IPS DF 4.7 (cell line): ENCODE results near the gene CHMP4B.
"Not testable (repeated sequence)": the region's sequence is repeated elsewhere in the genome, so short reads cannot be mapped to it uniquely, and the experiment has no call there.

Experiments used
- DNase-seq: peaks from one replicate; pipeline ENCODE4 v3.0.0-alpha.2; 2013; ENCODE audit warnings: low spot score; ENCODE audit errors: extremely low read depth

The CHMP4B gene

DNA sequence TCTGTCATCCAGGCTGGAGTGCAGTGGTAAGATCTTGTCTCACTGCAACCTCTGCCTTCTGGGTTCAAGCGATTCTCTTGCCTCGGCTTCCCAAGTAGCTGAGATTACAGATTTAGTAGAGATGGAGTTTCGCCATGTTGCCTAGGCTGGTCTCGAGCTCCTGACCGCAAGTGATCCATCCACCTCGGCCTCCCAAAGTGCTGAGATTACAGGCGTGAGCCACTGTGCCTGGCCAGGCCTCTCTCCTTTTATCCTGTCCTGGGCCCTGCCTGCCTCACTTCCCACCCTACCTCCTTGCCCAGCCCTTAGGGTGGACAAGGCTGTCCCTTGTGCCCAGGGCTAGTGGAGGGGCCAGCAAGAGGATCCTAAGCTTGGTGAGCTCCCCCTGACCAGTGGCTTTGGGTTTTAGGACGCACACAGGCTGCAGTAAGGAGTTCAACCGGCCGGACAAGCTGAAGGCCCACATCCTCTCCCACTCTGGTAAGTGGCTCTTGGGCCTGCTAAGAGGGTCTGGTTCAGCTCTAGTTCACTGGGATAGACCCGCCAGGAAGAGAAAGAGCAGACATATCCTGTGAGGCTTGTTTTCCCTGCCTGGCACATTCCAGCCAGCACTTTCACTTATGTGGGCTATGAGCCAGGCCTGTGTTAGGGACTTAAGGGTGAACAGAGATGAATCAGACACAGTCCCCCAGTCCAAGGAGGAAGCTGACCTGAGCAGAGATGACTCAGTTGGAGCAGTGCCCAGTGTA is 21.9 kb upstream of the CHMP4B start:
- DNase-seq = no peak

DNA sequence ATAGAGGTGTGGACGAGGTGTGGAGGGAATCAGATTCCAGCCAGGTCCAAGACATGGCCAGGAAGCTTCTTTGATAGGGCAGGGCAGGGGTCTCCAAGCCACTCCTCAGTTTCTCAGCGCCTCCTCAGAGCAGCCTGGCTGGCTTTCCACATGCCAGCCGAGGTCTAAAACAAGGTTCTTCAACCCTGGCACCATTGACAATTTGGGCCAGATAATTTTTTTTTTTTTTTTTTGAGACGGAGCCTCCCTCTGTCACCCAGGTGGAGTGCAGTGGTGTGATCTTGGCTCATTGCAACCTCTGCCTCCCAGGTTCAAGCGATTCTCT is 21.3 kb upstream of the CHMP4B start:
- no peak for DNase-seq

DNA sequence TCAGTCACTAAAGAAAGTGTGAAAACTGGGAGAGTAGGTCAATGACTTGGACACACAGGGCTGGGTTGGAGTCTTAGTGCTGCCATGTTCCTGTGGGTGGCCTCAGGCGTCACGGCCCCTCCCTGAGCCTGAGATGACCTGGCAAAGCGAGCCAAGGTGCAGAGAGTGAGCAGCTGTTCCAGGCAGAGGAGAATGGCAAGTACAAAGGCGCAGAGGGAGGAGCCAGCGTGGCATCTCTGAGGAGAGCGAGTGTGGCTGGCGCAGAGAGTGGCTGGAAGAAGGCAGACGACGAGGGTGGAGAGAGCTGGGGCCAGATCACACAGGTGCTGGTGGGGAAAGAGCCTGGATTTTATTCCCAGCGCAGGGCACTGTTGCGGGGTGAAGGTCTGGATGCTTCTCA is 20.6 kb upstream of the CHMP4B start:
- no peak for DNase-seq

DNA sequence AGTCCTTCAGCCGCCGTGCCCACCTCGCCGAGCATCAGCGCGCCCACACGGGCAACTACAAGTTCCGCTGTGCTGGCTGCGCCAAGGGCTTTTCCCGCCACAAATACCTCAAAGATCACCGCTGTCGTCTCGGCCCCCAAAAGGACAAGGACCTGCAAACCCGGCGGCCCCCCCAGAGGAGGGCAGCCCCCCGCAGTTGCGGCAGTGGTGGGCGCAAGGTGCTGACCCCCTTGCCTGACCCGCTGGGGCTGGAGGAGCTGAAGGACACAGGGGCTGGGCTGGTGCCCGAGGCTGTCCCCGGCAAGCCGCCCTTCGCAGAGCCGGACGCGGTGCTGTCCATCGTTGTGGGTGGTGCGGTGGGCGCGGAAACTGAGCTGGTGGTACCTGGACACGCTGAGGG is 20.1 kb upstream of the CHMP4B start:
- no peak for DNase-seq

DNA sequence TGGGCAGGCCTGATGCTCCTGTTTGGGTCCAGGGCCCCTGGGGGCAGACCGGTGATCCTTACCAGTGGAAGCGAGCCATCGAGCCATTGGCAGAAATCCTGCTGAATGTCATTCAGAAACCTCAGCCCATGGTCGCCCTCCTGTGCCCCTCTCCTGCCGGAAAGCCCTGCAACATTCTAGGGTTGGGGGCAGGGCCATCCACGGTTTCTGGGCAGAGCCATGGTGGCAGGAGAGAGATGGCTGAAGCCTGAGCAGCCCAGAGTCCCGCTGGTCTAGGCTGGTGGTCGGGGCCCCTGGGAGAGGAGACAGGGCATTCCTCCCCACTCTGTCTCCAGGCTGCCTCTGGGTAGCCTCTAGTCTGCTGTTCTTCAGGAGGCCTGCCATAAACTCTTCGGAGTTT is 19.6 kb upstream of the CHMP4B start:
- DNase-seq = no peak

DNA sequence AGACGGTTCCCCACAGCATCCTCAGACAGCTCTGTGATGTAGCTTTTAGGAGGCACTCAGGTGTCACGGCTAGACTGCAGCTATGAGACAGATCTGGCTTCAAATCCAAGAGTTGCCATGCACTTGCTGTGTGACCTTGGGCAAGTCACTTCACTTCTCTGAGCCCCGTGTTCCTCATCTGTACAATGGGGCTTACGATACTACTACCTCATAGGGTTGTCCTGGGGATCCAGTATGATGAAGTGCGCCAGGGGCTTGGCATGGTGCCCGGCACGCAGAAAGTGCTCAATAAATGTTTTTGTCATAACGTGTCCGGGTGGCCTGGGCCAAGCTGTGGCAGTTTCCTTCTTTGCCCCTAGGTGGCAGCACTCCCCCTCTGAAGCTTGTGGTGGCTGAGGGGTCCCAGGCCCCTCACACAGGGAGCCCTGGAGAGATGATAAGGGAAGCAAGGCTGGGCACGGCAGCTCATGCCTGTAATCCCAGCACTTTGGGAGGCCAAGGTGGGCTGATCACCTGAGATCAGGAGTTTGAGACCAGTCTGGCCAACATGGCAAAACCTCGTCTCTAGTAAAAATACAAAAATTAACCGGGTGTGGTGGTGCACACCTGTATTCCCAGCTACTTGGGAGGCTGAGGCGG is 19.1 kb upstream of the CHMP4B start:
- DNase-seq = no peak

DNA sequence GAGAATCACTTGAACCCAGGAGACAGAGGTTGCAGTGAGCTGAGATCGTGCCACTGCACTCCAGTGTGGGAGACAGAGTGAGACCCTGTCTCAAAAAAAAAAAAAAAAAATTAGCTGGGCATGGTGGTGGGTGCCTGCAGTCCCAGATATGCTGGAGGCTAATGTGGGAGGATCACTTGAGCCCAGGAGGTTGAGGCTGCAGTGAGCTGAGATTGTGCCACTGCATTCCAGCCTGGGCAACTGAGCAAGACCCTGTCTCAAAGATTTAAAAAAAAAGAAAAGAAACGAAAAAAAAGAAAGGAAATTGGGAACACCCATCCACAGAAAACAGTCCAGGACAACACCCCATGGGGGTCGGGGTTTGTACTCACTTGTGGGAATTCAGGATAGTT is 18.6 kb upstream of the CHMP4B start:
- not testable (repeated sequence) for DNase-seq

DNA sequence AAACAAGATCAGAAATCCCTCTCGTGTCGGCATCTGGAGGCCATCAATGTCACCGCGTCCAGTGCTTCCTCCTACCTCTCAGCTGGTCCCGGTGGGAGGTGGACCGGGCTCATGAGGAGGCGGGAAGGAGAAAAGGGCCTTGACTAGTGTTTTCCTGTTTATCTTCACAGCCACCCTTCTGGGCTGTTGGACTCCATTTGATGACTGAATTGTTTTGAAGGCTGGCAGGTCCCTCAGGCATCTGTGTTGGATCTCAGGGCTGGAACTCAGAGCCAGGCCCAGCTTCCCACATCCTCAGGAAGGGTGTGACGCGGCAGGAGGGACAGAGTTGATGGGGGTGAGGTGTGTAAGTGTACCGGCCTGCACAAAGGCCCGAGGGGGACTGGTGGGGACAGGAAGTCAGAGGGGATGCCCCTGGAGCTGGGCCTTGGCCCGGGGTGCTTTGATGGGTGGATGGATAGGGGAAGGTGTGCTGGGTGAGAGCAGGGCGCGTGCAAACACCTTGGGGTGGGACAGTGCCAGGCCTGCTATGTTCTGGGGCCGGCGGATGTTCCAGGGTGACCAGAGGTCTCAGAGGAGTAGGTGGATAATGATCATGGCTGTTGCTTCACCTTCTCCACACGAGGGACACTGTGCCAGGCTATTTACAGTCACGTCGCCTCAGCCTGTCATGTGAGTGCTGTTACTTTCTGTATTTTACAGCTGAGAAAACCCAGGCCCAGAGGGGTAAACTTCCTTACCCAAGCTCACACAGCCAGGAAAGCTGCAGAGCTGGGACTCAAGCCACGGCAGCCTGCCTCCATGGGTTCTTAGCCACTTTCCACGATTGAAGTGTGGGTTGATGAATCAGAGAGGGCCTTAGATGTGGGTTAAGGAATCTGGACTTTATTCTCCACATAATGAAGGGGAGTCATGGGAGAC is 17.9 kb upstream of the CHMP4B start:
- DNase-seq = no peak

DNA sequence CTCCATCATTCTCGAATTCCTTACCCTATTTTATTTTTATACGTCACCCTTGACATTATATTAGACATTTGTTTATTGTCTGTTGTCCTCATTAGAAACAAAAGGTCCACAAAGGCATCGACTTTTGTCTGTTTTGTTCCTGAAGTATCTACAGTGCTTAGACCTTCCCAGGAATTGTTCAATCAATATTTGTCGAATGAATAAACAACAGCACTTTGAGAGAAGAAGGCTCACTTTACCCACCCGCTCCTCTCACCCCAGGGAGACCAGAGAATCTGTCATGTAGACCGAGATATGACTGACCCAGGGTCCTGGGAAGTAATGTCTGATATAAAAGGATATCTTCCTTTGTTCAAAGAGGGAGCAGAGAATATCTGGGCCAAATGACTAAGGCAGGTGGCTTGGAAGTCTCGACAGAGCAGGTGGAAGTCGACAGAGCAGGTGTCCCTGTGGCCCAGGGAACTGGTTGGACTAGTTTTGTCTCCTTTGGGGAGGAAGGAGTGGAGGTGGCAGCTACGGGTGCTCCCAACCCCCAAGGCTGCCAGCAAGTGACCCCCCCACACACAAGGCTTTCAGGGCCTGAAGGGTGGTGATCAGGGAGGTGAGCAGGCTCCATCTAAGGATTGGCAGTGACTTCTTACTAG is 14.8 kb upstream of the CHMP4B start:
- no peak for DNase-seq

DNA sequence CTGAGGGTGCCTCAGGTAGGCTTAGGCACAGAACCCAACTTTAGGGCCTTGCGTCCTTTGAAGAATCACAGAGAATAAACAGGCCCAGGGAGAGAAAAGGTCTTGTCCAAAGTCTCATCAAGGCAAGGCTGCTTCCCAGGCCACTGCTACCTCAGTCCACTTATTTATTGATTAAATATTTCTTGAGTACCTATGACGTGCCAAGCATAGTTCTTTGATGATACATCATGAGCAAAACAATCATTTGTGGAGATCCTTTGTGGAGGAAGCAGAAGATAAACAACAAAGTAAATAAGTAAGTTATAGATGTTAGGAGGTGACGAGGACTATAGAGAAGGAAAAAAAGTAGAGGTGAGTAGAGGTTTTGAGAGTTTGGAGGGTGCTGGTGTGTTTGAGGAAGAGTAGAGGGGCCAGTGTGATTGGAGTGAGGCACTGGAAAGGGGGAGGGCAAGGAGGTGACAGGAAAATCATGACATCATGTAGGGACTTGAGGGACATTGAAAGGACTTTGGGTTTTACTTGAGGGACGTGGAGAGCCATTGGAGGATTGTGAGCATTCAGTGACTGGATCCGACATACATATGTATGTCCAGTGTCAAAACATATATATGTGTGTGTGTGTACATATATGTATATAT is 14.1 kb upstream of the CHMP4B start:
- no peak for DNase-seq

DNA sequence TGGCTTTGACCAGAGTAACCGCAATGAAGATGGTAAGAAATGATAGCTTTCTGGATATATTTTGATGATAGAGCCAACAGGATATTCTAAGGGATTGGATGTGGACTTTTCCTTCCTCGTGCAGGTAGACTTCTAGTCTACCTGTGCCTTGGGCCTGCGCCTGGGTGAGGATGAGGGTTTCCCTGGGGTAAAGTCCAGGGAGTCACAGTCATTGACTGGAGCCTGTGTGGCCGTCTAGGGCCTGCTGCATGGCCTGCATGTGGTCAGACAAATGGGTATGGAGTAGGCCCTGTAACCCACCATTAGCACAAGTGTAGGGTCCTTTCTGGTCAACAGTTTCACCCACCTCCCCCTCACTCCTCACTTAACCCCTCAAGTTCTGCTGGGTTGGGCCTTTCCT is 12.7 kb upstream of the CHMP4B start:
- DNase-seq = no peak

DNA sequence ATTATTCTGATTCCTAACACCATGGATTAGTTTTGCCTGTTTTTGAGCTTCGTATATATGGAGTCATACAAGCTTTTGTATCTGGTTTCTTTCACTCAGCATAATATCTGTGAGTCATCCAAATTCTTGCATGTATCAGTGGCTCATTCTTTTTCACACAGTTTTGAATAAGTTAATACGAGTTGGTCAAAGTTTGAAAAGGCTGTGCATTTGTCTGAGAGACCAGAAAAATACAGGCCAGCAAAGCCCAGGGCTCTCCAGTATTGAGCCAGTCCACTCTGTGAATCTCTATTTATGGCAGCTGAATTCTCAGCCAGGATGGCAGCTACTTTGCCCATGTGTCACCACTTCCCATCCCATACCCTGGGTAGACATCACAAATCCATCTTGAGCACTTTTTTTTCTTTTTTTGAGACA is 7.2 kb upstream of the CHMP4B start:
- no peak for DNase-seq

DNA sequence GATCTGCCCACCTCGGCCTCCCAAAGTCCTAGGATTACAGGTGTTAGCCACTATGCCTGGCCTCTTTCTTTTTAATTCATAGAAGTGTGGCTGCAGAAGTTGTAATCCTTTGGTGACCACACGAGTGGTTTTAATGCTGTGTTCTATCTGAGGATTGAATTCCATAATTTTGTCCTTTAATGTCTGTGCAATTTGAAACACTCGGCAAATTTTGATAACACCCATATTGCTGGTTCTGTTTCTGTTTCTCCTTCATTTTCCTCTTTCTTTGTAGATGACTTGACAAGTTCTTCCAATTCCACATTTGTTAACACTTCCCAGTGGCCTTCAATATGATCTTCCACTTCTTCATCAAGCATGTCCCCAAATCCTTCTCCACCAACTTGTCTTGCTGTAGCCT is 2.8 kb upstream of the CHMP4B start:
- no peak for DNase-seq

DNA sequence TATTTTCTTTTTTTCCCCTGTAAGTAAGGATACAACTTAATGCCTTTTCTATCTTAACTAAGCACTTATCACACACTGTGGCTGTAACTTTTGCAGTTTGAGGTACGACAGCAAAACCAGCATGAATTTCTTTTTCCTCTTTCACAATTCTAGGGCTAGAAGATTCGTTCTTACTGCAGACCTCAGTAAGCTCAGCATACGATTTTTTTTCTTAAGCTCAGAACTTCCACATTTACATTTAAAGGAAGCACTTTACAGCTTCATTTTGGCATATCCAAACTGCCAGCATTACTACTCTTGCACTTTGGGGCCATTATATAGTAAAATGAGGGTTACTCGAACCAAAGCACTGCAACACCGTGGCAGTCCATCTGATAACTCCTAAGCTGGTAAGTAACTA is 889 bp upstream of the CHMP4B start:
- no peak for DNase-seq

DNA sequence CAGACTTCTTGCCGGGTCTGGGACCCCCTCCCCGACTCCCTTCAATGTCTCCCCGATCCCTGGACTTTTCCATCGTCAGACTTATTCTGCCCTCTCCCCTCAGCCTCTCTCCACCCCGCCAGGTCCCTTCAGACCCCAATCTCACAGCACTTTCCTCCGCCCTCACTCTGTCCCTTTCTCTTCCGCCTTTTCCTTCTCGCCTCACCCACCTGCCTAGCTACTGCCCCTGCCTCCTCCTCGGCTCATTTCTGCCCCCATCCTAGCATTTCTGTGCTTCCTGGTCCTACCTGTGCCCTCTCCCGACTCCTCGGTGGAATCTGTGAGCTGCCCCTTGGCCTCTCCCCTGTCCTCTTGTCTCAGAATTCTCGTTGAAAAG is 616 bp downstream of the CHMP4B start:
- DNase-seq = no peak

DNA sequence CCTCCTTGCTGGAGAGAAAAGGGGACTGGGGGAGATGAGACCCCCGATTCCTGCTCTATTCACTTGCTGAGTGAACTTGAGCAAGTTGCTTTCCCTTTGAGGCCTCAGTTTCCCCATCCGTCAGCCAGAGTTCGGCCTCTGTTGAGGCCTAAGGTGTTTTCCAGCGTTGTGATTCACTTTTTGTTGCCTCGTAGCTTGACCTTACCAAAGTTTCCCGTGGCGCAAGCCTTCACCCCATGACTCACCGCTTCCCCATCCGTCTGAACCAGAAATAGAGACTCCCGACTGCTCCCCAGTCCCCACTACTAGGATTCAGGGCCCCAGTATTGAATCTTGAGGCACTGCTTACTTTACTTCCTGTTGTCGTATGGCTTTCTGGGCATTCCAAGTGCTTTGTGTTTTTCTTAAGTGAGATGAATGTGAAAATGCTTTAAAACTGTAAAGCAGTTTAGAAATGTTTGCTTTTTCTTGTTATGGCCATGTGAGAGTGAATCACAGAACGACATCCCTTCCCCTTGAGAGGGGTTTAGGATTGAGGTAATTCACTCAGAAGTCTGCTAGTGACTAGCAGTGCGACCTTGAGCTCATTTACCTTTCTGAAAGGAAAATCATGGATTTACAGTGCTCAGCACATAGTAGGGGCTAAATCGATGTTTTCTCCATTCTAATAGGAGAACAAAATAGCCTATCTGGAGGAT is 1.2 kb downstream of the CHMP4B start:
- no peak for DNase-seq

DNA sequence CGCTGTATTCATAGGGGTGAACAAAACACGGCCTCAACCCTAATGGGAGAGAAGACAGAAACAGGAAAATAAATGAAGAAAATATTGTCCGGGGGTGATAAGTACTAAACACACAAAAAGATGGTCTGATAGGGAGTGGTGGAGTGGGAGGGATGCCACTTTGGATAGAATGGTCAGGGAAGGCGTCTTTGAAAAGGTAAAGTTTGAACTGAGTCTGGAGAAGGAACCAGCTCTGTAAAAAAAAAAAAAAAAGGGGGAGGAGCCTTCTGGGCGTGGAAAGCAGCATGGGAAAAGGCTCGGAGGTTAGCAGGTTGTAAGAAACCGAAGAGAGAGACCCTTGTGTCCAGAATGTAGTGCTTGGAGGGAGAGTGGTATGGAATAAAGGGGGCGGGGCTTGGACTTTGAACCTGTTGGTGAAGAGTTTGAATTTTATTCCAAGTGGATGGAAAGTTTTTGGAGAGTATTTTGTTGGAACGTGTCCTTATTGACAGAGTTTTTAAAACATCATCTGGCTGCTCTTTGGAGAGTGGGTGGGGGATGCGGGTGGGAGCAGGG is 1.8 kb downstream of the CHMP4B start:
- DNase-seq = no peak

DNA sequence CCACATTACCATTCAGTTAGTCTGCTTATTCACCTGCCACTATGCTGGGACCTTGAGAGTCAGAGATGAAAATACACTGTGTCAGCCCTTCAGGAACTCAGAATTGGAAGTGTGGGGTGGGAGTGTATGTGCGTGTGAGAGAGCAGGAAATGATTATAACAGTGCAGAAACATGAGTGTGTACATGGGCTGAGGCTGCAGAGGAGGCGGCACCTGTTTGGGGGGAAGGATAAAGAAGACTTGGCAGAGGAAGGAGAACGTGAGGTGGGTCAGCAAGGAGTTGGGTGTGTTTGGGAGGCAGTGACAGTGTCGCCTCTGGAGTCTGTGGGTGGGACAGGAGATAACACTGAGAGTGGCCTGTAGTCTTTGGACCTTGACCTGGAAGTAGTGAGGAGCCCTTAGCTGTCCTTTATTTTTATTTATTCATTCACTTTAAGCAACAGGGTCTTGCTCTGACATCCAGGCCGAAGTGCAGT is 3.1 kb downstream of the CHMP4B start:
- DNase-seq = no peak

DNA sequence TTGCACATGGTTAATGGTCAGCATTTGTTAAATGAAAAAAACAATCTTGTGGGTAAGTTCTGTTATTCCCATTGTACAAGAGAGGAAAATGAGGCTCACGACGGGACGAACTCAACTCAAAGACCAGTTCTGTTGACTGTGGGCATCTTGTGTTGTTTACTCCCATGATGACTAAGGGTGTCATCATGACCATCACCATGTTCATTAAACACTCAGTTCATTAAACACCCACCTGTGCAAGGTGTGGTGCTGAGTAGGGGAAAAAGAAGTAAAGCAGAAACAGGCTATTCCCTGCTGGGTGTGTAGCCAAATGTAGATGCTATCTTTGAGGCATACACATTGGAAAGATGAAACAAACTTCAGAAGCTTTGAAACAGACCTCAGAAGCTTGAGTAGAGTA is 4.5 kb downstream of the CHMP4B start:
- no peak for DNase-seq

DNA sequence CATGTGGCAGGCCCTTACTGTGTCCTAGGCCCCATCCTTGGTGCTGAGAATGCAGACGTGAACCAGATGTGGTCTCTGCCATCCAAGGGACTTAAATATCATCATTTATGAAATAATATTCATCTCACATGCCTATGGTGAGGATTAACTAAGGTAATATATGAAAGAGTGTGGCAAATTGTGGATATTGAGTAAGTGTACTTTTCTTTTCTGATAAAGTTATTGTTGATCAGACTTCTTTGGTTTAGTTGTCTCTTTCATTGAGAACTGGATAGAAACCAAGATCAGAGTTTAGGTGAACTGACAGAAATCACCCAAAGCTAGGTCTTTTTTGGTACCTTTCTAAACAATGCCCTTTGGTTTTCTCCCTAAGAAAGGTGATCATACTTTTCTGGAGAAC is 5.0 kb downstream of the CHMP4B start:
- no peak for DNase-seq
